ENCODE measurements around the gene PDE4D.

- TF ChIP-seq EZH2 (IDR thresholded peaks at IDR 0.05; ENCODE audit: insufficient read depth, poor library complexity, severe bottlenecking) (no peak), EZH2phosphoT487 (IDR thresholded peaks at IDR 0.05; ENCODE audit: insufficient read depth, low read depth) (no peak)
These were observed 339.0 kb downstream of the PDE4D start for GRCh38 chr5:59554501-59554900.

Data from GM23248 (cell line).